ENCODE measurements around the gene CES1.
"Not testable (repeated sequence)": the region's sequence is repeated elsewhere in the genome, so short reads cannot be mapped to it uniquely, and the experiment has no call there.

The CES1 gene

DNA sequence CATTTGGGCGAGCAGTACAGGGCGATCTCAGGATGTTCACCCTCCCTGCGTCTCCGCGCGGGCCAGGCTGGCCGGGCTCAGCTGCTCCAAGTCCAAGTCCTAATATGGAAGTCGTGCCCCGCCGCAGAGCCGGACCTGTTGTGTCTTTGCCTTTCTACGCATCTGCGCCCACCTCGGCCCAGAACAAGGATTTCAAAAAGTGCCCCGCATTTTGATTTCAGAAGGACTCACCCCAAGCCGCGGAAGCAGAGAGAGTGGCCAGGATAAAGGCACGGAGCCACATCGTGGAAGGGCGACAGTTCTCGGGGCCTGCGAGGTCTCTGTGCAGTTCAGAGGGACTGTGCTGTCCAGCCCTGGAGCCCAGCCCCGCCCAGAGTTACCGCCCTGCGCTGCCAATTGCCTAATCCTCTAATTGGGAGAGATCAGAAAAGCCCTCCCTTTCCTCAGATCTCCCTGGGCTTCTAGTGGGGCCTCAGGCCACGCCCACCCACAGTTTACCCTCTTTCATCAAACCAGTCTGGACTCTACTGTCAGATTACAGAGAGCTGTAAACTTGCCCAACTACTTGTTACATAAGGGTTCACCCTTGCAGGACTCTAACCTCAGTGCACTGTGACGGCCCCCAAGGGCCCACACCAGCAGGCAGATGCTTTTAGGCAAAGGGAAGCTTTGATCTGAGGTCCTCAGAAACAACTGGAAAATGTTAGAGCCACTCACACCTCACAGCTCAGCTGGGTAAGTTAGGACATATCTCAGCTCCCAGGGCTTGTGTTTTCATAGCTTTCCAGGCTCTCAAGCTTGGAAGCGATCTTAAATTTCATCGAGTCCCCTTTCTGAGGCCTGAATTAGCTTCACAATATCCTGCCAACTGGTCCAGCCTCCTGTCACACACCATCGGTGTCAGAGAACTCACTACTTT, at the start of gene CES1:
CES1 (minus strand) TSS at position 324 of the 919 bp plus-strand sequence; CDS start at position 283, 41 bp downstream.
- no peak for DNase-seq

DNA sequence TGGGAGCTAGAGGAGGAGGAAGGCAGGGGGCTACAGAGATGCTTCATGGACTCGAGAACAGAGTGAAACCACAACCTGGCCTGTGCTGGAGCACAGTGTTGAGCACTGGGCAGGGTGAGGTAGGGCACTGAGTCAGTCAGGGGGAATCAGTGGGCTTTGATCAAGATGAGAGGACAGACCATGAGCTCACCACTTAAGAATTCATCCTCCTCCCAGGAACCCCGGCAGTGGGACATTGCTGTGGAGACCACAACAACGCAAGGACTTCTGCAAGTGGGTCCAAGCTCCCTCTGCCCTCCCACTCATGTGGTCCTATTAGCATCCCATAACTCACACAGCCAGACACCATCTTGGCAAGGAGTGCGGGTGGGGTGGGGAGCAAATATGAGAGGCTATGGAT, 44.0 kb upstream of the CES1 start:
- DNase-seq: no peak

DNA sequence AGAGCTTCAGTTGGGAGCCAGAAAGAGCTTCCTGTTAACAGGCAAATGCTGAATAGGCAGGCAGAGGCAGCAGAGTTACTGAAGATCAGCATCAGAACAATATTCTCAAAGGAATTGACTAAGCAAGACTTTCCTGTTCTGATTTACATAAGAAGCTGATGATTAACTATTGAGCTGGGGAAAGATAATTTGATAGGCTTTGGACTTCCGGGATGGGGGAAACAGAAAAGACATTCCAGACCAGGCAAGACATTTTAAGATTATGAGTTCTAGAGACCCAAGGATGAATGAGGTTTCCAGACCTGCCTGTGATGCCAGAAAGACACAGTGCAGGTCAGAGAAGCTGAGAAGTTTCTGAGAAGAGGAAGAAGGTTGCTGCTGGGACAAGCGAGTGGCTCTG, 42.4 kb upstream of the CES1 start, which contains the start of gene CES5A:
CES5A (minus strand) TSS at position 101 of the 400 bp plus-strand sequence. CDS start 152 bp downstream, outside the sequence.
- DNase-seq: no peak

DNA sequence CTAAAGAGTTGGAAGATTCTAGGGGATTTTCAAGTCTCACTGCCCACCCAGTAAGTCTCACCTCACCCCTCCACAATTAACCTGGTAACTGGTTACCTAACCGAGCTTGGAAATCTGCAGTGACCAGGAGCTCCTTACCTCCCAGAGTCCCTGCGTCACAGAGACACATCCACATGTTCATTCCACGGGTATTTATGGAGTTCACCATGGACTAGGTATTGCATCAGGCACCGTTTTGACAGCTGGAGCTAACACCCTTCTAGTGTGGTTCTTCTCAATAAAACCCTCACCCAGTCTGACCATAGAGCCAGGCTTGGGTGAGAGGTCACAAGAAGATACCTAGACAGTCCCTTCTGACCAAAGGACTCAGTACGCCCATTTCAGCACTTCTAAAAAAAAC, 40.2 kb upstream of the CES1 start:
- no peak for DNase-seq

DNA sequence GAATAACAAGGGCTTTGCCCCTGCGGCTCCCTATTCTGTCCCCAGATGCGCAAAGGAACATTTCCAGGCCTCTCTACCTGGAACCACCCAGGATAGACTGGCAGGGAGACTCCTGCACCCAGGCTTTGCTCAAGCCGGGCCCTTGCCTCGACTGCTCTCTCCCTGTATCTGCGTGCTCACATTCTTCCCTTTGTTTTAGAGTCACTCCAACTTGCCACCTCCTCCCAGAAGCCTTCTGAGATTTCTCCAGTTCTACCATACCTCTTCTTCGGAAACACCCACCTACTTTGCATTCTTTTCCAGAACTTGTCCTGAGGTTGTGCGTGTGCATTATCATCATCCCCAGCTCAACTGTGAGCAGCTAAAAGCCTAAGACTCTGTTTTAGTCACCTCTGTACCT, 39.2 kb upstream of the CES1 start:
- no peak for DNase-seq

DNA sequence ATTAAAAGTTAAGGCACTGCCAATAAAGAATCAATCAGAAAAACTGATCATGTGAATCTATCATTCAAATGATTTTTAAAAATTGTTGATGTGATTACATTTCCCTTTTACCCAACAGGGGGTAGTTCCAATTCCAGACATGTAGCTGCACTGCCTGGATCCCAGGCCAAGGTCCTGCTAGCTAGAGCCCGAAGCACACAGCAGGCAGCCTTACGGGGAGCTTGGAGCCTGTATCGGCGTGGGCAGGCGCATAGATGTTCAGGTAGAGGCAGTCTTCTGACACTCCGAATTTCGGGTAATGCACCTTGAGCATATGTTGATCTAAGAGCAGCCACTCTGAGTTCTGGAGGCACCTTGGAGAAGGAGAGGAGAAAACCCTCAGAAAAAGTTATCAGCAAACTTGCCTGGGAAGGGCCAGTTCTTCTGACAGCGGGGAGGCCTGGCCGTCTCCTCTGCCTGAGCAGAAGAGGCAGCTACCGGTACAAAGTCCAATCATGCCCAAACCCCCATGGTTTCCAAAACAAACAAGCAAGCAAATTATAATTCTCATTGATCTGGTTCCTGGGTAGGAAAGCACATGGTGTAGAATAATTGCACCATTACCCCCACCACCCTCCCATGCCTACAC, 38.6 kb upstream of the CES1 start:
- no peak for DNase-seq

DNA sequence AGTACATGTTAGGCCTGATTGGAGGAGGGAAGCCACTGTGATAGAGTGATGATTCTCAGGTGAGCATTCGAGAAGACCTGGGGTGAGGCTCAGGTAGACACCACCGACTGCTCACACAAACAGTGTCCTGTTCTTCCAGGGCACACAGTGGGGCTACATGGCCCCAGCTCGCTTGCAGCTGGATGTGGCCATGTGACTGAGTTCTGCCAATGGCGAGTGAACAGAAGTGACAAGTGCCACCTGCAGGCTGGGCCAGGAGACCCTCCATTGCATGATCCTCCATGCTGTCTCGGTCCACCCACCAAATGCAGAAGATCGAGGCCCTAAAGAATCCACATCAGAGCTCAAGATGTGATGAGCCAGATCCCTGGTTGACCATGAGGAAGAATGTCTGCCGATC, 36.1 kb upstream of the CES1 start:
- DNase-seq: no peak

DNA sequence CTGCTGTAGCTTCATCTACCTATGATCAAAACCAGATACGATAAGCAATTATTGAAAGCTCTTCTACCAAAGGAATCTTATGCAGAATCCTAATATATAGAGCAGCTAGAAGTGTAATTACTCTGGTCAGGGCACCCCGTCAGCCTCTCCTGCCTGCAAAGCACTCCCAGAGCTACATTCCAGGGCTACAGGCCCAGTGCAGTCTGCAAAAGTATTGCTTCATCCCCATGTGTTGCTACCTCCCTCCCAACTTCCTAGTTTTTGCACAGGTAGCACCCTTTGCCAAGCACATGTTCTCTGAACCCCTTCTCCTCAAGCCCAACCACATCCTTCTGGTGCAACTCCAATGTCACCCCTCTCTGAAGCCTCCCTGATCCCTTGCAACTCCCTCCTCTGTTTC, 35.2 kb upstream of the CES1 start:
- no peak for DNase-seq

DNA sequence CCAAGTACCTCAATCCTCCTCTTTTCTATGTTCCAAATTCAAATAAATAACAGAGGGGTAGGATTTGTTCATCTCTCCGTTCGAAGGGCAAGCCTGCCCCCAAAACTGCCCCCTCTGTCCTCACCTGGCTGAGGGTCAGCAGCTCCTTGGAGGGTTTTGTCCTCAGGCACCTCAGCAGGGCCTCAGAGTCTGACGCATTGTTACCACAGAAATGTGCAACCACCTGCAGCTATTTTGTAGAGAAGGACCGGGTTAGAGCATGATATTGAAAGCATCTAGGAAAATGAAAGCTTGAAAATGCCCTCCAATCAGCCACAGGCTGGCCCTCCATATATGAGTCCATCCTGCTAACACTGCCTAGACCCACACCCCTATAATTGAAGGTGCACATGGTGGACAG, 28.4 kb upstream of the CES1 start:
- DNase-seq: no peak

DNA sequence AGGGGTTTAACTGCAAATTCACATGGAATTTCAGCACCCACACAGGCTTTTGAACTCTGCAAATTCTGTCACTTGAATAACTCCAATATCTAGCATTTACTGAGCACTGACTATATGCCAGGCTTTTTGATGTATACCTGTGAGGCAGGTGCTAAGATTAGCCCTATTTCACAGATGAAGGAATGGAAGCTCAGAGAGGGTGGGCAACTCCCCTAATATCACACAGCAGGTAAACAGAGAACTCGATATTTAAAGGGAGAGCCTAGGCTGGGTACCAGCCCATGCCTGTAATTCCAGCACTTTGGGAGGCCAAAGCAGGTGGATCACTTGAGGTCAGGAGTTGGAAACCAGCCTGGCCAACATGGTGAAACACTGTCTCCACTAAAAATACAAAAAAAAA, 24.8 kb upstream of the CES1 start:
- DNase-seq: not testable (repeated sequence)

DNA sequence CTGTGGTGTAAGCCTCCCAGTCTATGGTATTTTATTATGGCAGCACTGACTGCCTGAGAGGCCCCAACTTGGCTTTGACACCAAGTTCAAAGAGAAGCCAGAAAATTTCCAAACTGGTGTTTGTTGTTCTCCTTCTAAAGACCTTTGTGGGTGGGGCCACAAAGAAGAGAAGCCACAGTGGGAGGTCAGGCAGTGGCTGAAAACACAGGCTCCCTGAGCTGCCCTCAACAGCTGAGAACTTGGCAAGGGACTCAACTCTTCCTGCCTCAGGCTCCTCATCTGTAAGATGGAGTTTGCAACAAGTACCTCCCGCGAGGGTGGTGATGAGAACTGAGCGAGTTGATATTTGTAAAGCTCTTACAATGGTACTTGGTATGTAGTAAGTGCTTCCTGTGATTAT, 24.1 kb upstream of the CES1 start:
- DNase-seq: no peak

DNA sequence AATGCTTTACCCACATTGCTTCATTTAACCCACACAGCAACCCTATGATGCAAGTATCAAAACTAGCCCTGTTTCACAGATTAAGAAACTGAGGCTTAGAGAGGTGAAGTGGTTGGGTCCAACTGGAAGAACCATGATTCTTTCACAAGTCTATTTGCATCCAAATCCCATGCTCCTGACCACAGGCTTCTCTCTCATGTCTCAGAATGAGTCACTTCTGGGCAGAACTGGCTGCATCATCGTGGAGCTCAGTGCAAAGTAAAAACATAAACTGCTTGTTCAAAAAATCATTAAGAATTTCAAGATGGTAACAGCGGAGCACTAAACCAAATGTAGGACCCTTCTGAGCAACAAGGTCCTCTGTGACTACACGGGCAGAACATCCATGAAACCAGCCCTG, 20.2 kb upstream of the CES1 start:
- DNase-seq: no peak

DNA sequence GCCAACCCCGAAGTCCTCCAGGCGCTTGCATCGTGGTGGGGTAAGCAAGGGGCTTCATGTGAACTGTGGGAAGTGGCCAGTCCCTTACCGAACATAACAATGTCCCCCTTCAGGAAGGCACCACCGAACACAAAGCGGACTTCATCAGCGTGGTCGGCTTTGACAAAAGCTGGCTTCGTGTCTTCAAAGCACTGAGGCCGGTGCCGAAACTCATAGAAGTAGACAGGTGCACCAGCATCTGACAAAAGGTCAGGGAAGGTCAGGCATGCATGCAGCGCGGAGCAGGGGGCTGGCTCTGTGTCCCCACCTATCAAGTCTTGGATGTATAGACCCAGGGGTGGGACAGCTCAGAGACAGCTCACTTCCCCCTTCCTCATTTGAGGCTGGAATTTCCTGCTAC, 16.6 kb upstream of the CES1 start:
- no peak for DNase-seq

DNA sequence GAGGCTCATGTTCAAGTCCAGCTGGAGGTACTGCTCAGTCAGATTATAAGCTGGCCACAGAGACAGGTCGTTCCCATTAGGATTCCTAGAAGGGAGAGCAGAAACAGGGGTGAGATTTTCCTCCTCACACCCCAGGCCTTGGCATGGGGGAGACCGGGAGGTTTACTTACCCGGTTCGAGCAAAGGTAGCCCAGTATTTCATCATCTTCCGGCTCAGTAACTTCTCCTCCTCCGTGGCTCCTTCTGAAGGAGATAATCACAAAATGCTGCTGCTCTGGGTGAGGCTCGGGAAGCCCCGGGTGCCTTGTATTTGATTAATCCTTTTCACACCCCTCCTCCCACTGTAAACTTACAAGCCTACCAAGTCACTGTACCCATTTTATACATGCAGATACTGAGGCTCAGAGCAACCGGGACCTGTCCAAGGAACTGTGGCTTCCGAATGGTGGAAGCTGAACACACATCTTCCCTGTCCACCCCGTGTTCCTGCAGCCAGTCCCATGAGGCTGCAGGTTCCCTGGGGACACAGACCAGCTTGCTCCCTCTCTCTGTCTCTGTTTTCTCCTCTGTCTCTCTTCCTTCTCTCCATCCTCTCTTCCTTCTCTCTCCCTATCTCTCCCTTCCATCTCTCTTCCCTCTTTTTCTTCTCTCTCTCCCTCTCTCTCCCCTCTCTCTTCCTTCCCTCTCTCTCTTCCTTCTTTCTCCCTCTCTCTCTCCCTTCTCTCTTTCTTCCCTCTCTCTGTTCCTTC, 13.9 kb upstream of the CES1 start:
- DNase-seq: no peak

DNA sequence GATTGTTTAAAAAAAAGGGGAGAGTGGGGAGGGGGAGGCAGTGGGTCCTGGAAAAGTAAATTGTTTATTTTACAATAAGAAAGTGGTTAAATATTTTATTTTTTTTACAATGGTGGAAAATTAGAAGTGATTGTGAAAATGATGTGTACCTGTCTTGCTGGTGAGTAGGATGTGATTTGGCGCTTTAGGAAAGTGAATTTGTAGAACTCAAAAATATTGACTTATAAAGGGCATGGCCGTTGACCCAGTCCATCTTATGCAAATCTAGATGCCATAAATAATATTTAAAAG, 10.2 kb upstream of the CES1 start:
- no peak for DNase-seq

DNA sequence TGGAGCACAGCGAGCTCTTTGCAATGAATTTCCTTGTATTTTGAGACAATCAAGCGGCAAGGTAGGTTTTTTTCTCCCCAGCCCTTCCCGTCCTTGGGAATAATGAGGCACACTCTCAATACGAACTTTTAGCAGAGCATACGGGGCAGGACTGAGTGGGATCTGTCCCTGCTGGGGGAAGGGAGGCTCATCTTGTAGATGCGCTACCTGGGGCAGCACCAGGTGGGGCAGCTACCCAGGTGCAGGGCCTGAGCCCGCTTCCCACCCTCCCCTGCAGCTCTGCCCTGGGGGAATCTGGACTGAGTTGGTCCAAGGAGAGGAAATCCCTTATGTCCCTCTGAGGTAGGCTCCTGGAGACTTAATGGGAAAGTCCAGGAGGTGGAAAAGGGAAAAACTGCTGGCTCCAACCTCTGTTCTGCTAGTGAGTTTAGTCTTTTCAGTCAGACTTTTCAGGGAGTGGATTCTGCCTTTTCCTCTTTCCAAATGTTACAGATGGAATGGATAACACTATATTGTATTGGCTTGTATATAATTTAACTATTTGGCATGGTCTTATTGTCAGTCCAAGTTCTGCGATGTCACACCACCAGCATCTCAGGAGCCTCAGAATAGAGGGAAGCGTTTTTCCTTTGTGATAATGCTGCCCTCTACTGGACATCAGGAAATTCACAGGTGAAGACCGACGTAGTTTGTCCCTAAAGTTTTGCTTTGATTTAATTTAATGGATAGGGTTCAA, 9.6 kb upstream of the CES1 start:
- DNase-seq: peak in 2 of 6 experiments; percentile 5 to 9

DNA sequence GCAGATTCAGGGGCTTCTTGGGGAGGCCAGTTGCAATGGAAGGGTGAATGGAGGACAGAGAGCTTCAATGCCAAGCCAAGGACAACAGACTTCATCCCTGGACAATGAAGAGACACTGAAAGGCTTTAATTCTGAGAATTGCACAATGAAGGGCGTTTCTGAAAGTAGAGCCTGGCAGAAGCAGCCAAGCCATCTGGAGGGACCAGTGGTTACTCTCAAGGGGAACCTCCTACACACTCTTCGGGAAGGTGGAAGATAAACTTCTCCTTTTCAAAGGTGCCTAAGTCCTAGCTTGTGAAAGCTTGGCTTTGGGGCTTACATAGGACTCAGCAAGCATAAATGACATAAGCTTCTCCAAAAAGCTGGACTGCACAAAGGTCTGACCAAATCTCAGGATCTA, 6.2 kb upstream of the CES1 start:
- DNase-seq: no peak

DNA sequence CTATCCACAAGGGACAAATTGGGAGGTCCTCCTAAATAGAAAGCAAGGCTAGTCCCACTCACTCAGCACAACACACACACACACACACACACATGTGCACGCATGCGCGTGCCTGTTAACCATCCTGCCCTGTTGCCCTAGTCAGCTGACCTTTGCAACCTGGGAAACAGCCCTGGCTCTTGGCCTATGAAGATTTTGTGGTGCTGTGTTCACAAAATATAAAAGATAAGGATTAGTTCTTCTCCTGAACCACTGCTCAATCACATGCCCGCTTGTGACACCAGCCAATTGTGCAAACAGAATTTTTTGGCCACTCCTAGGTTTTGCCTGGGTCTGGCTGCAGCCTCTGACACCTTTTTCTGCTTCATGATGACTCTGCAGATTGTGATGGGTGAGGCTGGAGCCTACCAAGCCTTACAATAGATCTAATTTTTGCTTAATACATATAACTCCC, 3.3 kb upstream of the CES1 start:
- no peak for DNase-seq

DNA sequence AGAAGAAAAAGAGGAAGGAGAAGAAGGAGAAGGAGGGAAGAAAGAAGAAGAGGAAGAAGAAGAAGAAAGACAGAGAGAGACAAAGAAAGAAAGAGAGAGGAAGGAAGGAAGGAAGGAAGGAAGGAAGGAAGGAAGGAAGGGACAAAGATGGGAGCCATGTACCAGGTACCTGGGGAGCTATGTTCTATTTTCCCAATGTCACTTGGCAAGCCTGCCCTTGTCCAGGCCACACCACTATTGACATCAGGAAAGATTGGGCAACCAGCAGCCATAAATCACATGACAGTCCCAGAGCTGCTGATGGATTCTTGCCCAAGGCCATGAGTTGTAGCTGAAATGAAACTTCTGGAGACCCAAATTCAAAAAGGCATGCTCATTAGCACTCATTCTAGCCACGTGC, 2.7 kb upstream of the CES1 start:
- DNase-seq: no peak

DNA sequence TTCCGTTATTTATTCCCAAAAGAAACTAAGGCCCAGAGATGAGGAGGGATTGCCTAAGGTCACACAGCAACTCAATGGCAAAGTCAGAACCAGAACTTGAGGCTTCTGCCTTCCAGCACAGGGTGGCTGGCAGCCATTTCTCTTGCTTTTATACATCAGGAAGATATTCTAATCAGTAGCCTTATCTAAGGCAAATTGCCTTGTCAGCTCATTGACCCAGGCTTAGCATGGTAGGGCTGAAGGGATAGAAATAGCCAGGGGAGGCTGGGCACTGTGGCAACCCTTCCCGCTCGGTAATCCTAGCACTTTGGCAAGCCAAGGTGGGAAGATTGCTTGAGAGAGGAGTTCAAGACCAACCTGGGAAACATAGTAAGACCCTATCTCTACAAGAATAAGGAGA, 2.3 kb upstream of the CES1 start:
- DNase-seq: not testable (repeated sequence)

DNA sequence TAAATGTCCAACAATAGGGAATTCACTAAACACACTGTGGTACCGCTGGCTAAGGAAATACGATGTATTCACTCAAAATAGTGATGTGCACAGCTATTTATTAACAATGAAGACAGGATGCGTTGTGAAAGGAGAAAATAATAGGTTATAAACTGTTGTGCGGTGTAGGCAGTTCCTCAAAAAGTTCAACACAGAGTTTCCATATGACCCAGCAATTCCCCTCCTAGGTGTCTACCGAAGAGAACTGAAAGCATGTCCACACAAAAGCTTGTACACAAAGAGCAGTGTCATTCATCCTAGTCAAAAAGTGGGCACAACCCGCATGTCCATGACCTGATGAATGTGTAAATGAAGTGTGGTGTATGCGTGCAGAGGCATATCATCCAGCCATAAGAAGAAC, 1.2 kb upstream of the CES1 start:
- no peak for DNase-seq

DNA sequence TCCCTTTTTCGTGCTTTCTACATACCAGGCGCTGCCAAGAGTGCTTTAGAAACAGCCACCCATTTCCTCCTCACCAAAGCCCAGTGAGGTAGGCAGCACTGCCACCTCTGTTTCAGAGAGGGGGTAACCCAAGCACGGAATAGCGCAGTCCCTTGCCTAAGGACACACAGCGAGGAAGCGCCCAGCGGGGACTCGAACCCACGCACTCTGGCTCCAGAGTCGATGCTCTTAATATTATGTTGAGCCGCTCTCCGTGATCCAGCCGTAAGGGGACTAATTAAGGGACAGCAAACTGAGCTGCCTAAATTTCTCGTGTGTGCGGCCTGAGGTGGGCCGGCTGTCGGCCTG, 497 bp downstream of the CES1 start:
- no peak for DNase-seq

DNA sequence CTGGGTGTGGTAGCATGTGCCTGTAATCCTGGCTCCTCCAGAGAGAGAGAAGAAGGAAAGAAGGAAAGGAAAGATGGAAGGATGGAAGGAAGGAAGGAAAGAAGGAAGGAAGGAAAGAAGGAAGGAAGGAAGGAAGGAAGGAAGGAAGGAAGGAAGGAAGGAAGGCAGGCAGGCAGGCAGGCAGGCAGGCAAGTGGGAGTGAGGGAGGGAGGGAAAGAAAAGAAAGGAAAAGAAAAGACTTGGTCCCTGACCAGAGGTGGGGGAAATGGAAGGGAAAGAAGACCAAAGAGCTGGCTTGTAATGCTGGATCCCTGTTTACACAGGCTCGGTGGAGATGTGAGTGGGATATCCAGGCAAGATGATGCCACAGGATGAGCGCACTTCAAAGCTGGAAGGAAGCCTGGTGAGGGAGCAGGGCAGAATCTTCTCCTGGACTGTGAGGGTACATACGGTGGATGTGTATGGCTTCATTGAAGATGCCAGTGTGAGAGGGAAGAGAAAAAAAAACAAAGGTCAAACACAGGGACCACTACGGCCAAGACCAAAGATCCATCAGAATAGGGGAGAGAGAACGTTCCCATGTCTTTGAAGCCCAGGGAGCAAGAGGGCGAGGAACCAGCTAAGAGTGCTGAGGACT, 2.1 kb downstream of the CES1 start:
- DNase-seq: no peak
